GM12892 (cell line): ENCODE results near the gene PASK.

ENCODE experiments used
- POLR2A ChIP-seq: IDR thresholded peaks from 2 replicates; pipeline ENCODE4 v1.6.1; 2011; ENCODE audit warnings: low read depth, low read length, control low read depth
- POLR2AphosphoS5 ChIP-seq: IDR thresholded peaks from 2 replicates; pipeline ENCODE4 v1.6.1; 2011; ENCODE audit warnings: low read depth, low read length, control low read depth
- TAF1 ChIP-seq: IDR thresholded peaks from 2 replicates; pipeline ENCODE4 v1.6.1; 2011; ENCODE audit warnings: low read depth, mild to moderate bottlenecking, control low read depth, low read length, borderline replicate concordance

- TF ChIP-seq POLR2A (no peak), POLR2AphosphoS5 (no peak), TAF1 (no peak)
Observed at GRCh38 chr2:241195506-241196130, 46.3 kb upstream of the PASK start.
